HS-5 (cell line): Measurements from ENCODE around the gene CDH12.
"Not testable (repeated sequence)": the region's sequence is repeated elsewhere in the genome, so short reads cannot be mapped to it uniquely, and the experiment has no call there.

Experiments used
- DNase-seq: peaks from one replicate; pipeline ENCODE4 v3.0.0-alpha.2; 2012; ENCODE audit warnings: low read depth

CDH12 gene

GRCh38 chr5:22278164-22278563 is 575.0 kb downstream of the CDH12 start:
- DNase-seq: no peak

GRCh38 chr5:22277006-22277405 is 576.1 kb downstream of the CDH12 start:
- DNase-seq: no peak

- not testable (repeated sequence) for DNase-seq
Observed at GRCh38 chr5:22265855-22266254, 587.3 kb downstream of the CDH12 start.

- DNase-seq: no peak
Observed at GRCh38 chr5:22258139-22258538, 595.0 kb downstream of the CDH12 start.

- no peak for DNase-seq
Observed at GRCh38 chr5:22250528-22250927, 602.6 kb downstream of the CDH12 start.

GRCh38 chr5:22249209-22249729 is 603.9 kb downstream of the CDH12 start:
- DNase-seq: no peak

- no peak for DNase-seq
Observed at GRCh38 chr5:22245770-22246169, 607.4 kb downstream of the CDH12 start.

- DNase-seq: no peak
Observed at GRCh38 chr5:22242532-22242931, 610.6 kb downstream of the CDH12 start.

- peak; percentile 26 for DNase-seq
Observed at GRCh38 chr5:22238047-22238446, 615.1 kb downstream of the CDH12 start.

- no peak for DNase-seq
Observed at GRCh38 chr5:22226423-22226822, 626.7 kb downstream of the CDH12 start.

- no peak for DNase-seq
Observed at GRCh38 chr5:22223079-22223478, 630.1 kb downstream of the CDH12 start.

GRCh38 chr5:22213703-22214495 is 639.2 kb downstream of the CDH12 start:
- DNase-seq: not testable (repeated sequence)

GRCh38 chr5:22212254-22212991 is 640.7 kb downstream of the CDH12 start:
- DNase-seq: not testable (repeated sequence)

GRCh38 chr5:22208463-22208862 is 644.7 kb downstream of the CDH12 start:
- not testable (repeated sequence) for DNase-seq

GRCh38 chr5:22188651-22189050 is 664.5 kb downstream of the CDH12 start:
- not testable (repeated sequence) for DNase-seq

- not testable (repeated sequence) for DNase-seq
Observed at GRCh38 chr5:22187632-22188228, 665.4 kb downstream of the CDH12 start.

- not testable (repeated sequence) for DNase-seq
Observed at GRCh38 chr5:22169226-22169625, 683.9 kb downstream of the CDH12 start.

GRCh38 chr5:22168704-22169103 is 684.4 kb downstream of the CDH12 start:
- DNase-seq: not testable (repeated sequence)

- DNase-seq: not testable (repeated sequence)
Observed at GRCh38 chr5:22165931-22166330, 687.2 kb downstream of the CDH12 start.

- DNase-seq: not testable (repeated sequence)
Observed at GRCh38 chr5:22164910-22165748, 688.0 kb downstream of the CDH12 start.

- DNase-seq: not testable (repeated sequence)
Observed at GRCh38 chr5:22156953-22157352, 696.2 kb downstream of the CDH12 start.

- not testable (repeated sequence) for DNase-seq
Observed at GRCh38 chr5:22154779-22155178, 698.4 kb downstream of the CDH12 start.
